Fibroblast of skin of right biceps (primary cell): ENCODE results near the gene ZDHHC22.

Source experiments
- DNase-seq: peaks from one replicate; pipeline ENCODE4 v3.0.0-alpha.2; 2013

ZDHHC22 gene

GRCh38 chr14:77125823-77126325, 15.7 kb downstream of the ZDHHC22 start:
- no peak for DNase-seq

- DNase-seq = no peak
Measured at GRCh38 chr14:77125281-77125801, 16.2 kb downstream of the ZDHHC22 start.

- DNase-seq = peak; percentile 24
Measured at GRCh38 chr14:77124345-77125280, 17.0 kb downstream of the ZDHHC22 start.

- DNase-seq = no peak
Measured at GRCh38 chr14:77123381-77124325, 17.9 kb downstream of the ZDHHC22 start.

GRCh38 chr14:77122526-77123125, 19.0 kb downstream of the ZDHHC22 start:
- no peak for DNase-seq

GRCh38 chr14:77120771-77121743, 20.5 kb downstream of the ZDHHC22 start:
- no peak for DNase-seq

- DNase-seq = no peak
Measured at GRCh38 chr14:77119851-77120250, 21.7 kb downstream of the ZDHHC22 start.

- DNase-seq = no peak
Measured at GRCh38 chr14:77116172-77116817, 25.3 kb downstream of the ZDHHC22 start.

- no peak for DNase-seq
Measured at GRCh38 chr14:77114609-77115008, 27.0 kb downstream of the ZDHHC22 start.

- no peak for DNase-seq
Measured at GRCh38 chr14:77113644-77114043, 27.9 kb downstream of the ZDHHC22 start.

GRCh38 chr14:77111021-77111420, 30.6 kb downstream of the ZDHHC22 start:
- DNase-seq = no peak

- DNase-seq = no peak
Measured at GRCh38 chr14:77110286-77110685, 31.3 kb downstream of the ZDHHC22 start.

GRCh38 chr14:77109656-77110055, 31.9 kb downstream of the ZDHHC22 start:
- no peak for DNase-seq

GRCh38 chr14:77108753-77109152, 32.8 kb downstream of the ZDHHC22 start:
- DNase-seq = no peak

GRCh38 chr14:77107228-77107627, 34.4 kb downstream of the ZDHHC22 start:
- DNase-seq = no peak

GRCh38 chr14:77106666-77107065, 34.9 kb downstream of the ZDHHC22 start:
- no peak for DNase-seq

- DNase-seq = no peak
Measured at GRCh38 chr14:77105145-77105939, 36.2 kb downstream of the ZDHHC22 start.

- DNase-seq = no peak
Measured at GRCh38 chr14:77104393-77104792, 37.2 kb downstream of the ZDHHC22 start.

GRCh38 chr14:77103951-77104350, 37.6 kb downstream of the ZDHHC22 start:
- DNase-seq = no peak

- no peak for DNase-seq
Measured at GRCh38 chr14:77103475-77103874, 38.1 kb downstream of the ZDHHC22 start.
